ENCODE results near the gene COL4A1. TPM values are rescaled to one million over a fixed set of nuclear protein-coding genes. Genes with fewer than 3 reads are reported as not detected.

Gene COL4A1
- total RNA-seq, 1 experiment from 2014 or later, result 0.10 TPM

DNA sequence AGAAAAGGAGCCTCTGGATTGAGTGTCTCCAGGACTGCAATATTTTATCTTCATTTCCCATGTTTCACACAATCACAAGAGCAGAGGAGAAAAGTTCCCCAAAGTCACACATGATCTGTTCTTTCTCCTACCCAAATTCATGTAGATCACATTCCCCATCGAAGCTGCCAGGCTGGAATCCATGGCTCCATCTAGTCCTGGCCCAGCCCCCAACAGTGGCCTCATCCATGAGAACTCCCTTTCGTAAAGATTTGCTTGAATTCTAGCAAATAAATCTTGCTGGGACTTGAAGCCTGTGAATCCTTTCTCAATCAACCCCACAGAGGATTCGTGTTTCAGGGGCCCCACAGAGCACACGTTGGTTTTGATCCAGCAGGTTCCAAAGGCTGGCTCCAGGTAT is 109.5 kb downstream of the COL4A1 start:
- DNase-seq (ENCODE audit: low spot score), result no peak

DNA sequence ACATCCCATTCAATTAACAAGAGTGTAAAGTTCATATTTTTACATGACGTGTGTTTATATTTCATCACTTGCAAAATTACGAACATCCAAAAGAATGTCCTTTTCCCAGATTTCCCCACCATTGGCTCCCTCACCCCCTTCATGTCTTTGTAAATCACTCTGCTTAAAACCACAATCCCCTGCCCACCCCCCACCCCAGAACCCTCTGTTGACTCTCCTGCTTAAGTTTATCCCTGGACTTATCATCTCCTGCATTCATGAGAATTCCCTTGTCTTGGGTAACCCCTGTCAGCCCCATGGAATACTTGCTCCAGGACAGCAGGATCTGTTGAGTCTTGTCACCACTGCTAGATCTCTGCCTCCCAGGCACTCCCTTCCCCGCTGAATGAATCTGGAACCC is 109.9 kb downstream of the COL4A1 start:
- no peak for DNase-seq (ENCODE audit: low spot score)

DNA sequence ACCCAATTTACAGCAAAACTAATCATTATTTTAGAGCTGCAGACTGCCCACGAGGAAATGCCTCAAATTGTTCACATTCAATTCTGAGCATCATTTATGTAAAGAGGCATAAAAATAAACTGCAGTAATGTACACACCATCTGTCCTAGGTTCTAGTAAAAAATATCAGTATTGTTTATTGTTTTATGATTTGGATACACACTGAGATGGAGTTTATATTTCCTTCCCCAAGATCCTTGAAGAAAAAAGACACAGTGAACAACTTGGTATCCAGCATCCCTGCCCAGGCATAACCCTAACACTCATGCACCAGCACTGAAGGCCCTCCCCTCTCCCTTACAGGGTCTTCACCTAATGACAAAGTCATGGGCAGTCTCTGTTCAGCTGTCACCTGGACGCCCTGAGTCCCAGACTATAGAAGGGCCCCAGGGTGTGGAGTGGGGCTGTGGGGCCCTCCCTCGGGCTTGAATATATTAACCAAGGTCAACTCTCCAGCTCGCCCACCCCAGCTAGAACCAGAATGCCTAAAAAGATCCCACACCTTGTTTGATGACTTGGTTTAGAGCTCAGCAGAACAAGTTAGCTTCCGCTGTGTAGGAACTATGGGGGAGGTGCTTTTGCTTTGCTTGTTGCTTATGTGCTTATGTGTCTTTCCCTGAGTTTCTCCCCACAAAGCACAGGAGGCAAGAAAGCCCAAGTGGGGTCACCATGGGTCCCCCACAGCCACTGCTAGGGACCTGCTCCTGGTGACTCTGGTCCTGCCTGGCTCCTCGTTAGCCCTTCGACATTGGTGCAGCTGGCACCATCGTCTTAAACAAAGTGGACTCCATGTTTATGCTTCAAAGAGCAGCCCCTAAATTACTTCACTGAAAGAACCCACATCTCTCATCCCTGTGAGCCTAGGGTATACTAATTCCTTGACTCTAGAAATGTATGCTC is 111.1 kb downstream of the COL4A1 start:
- no peak for DNase-seq (ENCODE audit: low spot score)

DNA sequence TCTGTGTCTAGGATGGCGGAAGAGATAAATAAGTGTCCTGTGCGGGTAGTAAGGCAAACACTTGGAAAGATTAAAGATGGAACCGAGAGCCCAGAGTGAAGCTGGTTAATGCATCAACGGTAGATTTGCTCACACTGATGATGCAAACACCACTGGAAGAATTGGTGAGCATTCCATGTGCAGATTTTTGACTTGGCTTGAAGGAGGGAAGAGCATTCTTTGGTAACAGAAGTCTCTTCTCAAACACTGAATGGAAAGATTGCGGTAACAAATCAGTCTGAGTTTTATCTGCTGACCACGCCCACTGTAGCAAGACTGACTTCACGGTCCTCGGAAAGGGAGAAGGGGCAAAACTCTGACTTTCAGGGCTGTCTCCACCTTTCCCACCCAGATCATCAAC is 112.5 kb downstream of the COL4A1 start:
- DNase-seq (ENCODE audit: low spot score), result no peak

DNA sequence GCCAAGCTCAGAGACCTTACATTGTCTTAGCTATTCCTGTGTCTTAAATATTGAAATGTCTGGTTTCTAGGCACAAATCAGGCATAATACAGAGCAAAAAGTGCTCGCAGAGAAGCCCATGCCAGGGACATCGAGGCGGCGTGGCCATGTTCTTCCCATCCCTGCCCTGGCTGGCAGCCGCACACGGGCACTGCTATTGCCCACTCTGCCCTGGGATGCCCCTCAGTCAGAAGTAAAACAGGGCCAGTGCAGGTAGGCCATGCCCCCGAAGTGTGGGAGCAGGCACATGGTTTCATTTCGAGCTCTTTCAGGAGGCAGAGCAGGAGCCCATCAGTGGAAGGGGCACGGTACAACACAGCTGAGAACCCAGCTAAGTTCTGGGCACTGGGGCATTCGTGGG is 113.5 kb downstream of the COL4A1 start:
- DNase-seq (ENCODE audit: low spot score), result no peak

DNA sequence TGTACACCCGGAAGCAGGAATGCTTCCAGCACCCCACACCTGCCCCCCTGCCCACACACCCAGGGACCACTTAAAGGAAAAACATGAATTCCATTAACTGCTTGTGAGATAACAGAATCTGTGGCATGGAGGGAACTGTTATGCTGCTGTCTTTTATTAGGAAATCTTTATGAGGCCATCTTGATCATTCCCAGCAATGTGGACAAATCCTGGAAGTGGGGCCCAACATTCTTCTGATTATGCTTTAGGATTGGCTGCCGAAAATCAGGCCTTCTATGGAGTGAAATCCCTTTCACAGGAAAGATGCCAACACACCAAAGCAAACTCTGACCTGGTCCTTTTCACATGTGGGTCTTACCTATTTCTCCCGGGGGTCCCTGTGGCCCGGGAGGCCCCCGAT is 114.5 kb downstream of the COL4A1 start:
- no peak for DNase-seq (ENCODE audit: low spot score)

DNA sequence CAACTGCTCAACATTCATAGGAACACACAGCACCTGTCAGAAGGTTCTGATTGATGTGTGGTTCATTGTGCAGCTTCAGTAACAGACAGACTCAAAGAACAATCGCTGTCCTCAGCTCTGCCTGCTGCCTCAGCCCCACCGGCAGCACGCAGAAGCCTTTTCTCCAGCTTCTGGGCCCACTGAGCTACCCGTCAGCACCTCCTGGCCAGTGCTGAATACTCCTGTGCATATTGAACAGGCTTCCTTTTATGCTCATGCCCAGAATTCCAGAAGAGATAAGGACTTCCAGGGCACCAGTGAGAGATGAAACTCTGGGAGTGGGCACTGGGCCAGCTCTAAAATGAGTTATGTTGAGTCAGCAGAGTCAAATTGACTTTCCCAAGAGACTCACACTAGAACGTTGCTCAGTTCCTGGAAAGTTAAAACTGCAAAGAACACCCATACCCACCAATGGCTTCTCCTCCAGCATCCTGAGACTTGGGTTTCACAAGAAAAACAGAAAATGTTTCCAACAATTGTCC is 119.3 kb downstream of the COL4A1 start:
- no peak for DNase-seq (ENCODE audit: low spot score)

DNA sequence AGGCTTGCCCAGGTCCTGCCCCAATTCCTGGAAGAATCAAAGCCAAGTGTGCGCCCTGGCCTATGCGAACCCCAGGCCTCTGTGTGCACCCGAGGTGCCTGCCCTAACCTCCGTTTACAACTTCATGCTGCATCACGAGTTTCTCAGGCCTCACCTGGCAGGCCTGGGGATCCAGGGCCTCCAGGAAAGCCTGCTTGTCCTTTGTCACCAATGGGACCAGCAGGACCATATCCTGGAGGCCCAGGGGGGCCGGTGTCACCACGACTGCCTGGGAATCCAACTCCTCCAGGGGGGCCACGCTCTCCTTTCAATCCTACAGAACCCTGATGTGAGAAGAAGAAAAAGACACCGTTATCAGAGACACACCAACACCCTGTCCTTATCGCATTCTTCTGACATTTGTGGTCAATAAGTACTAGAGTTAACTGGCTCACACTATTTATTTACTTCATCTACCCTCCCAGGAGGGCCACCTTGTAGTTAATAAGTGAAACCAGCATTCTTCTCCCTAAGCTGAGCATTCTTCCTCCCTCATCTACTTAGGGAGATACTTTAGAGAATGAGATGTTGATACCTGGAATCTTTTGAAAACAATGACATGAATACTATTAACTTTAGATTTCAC is 120.6 kb downstream of the COL4A1 start:
- no peak for DNase-seq (ENCODE audit: low spot score)

DNA sequence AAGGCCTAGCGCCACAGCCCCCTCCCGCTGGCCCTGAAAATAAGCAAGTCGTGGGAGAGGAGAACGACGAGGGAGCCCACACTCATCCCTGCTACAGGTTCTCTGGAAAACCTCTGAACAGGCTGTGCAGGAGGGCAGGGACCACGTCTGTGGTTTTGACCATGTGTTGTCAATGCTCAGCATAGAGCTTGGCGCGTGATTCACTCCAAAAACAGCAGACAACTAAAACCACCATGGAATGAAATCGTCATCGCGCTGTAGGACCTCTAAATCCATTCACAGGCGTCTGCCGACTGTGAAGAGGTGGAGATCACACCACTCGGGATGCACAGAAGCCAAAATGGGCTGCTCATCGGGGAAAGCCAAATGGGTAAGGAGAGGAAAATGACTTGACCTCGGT is 121.3 kb downstream of the COL4A1 start:
- no peak for DNase-seq (ENCODE audit: low spot score)

DNA sequence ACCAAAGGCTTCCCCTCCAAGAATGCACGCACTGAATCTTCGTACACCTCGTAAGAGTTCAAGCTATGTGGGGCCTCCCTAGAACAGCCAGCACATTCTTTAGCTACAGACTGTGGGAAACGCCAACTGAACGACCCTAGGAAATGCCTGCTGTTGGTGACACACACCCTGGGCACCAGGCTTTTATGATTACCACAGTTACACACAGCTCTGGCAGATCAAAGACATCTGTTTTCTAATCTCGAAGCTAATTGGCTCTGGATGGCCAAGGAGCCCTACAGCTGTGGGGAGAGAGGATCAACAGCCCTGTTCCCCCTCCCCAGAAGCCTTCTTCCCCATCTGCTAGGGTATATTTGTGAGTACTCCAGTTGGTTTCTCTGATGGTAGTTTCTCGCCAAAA is 123.0 kb downstream of the COL4A1 start:
- DNase-seq (ENCODE audit: low spot score), result no peak

DNA sequence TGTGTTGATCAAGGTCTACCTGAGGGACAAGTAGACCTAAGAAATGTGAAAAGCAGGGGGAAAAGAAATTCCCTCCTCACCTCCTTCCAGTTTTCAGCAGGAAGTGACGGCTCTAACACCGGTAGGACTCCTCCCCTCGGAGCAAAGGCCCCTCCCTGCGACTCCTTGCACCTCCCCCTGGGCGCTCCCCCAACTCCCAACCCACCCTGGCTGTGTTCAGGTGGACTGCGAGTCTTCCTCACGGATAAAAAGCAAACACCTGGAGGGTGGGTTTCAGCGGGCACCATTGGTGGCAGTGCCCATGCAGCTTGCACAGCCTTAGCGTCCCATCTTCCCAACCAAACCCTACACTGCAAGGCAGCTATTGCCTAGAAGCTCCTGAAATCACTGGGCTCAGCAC is 124.5 kb downstream of the COL4A1 start:
- DNase-seq (ENCODE audit: low spot score), result no peak

DNA sequence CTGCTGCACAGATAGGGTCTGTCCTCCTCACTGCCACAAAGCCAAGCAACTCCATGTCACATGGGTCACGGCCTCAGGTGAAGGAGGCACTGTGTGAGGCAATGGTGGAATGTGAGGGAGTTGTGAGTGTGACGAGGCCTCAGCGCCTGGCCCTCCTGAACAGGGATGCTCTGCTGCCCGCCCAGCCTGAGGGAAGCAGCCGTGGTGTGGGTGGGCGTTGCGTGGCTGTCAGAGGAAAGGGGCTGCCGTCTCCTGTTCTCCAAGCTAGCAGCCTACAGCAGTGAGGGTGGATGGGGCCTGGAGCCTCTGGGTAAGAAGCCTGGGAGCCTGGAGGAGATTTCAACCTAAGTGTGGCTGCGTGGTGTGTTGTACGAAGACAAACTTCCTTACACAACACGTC is 125.0 kb downstream of the COL4A1 start:
- no peak for DNase-seq (ENCODE audit: low spot score)

DNA sequence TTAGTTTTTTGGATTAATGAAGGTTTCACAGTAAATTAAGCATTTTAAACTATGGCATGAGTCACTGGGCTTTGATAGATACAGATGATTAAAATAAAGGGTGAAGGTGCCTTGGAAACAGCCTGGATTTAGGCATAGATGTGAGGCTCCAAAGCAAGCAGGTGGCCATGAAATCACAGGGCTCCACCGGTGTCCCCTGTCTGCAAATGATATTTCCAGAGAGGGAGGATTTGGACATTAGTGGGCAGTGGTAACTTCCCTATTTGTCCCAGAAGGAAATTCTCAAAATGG is 127.2 kb downstream of the COL4A1 start:
- no peak for DNase-seq (ENCODE audit: low spot score)

DNA sequence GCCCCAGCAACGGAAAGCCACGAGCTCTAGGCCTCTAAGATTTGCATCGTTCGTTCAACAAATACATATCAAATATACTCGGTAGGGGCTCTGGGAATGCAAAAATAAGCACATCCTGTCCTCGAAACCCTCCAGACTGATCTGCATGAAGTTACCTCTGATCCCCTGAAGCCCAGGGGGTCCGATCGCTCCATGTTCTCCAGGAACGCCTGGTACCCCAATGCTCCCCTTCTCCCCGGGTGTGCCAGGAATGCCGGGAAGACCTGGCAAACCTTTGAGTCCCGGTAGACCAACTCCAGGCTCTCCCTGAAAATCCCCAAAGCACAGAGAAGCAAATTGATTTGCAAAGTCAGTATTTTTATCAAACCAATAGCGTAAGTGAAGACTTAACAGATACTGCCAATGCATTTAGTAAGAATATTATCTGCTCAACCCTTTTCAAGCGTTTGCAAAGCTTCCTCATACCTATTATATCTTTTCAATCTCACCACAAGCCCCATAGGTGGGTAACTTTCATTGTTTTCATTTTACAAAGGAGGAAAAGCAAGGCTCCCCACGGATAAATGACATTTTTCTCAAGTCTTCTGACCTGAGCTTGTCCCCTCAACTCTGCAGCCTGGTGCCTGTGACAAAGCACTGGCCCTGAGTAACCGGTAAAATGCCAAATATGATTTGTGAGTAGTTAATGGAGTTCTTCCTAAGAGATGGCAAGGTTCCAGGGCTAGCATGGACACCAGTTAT is 127.7 kb downstream of the COL4A1 start:
- peak; percentile 41 for DNase-seq (ENCODE audit: low spot score)

DNA sequence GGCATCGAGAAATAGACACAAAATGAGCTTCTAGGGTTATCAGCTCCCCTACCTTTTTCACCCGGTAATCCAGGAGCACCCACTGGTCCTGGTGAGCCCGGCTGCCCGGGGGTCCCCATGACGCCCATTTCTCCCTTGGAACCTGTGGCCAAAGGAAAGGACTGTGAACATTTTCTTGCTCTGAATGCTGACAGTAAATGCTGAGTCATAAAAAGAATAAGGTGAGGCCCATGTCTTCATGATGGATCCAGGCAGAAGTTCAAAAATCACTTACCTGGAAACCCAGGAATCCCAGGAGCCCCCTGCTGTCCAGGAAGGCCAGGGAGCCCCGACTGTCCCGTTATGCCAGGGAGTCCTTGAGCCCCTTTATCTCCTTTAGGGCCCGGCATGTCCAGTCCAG is 129.2 kb downstream of the COL4A1 start:
- no peak for DNase-seq (ENCODE audit: low spot score)

DNA sequence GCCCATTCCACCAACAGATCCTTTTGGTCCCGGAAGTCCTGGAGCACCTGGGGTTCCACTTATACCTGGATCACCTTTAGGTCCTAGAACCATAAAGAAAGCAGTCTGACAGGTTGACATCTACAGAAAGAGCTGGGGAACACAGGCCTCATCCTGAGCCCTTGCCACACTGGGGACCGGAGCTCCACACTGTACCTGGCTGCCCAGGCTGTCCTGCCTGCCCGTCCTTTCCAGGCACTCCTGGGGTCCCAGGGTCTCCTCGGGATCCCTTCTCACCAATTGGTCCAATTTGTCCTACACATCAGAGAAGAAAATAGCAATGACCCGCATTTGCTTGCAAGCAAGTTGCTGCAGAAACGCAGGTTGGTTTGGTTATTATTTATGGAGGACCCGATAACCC is 130.5 kb downstream of the COL4A1 start:
- no peak for DNase-seq (ENCODE audit: low spot score)

DNA sequence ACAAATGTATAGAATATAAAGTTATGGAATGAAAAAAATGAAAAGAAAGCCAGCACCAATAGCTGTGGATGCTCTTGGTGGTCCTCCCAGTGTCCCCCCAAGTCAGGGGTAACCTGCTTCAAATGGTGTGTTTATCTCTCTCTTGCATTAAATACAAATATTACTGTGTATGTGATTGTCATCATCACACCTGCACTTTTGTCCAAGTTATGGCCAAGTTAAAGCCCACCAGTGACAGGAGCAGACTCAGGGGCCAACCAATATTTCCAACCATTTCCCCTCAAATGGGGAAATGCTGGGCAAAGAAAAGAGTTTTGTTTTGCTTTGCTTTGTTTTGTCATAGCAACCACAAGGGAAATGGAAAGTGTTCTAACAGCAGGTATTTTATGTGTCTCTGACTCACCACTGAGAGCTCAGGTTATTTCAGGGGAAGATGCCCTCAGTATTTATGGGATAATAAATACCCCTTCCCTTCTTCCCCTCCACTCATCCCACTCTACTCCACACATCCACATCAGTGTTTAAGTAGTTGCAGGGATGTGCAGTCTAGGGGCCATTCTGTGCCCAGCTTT is 133.6 kb downstream of the COL4A1 start:
- DNase-seq (ENCODE audit: low spot score), result peak; percentile 22

DNA sequence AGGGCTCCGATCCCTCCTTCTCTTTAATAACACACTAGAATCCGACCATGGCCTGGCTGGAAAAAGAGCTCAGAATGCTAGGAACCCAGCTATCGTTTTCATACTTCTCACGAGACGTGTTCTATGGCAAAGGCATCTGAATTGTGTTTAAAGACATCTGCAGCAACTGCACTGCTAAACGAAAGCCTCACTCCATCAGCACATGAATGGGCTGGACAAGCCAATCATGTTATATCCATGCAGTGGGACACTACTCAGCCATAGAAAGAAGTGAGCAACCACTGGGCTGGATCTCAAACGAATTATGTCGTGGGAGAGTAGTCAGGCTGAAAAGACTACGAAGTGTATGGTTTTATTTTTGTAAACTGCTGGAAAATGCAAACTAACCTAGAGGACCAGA is 136.1 kb downstream of the COL4A1 start:
- DNase-seq (ENCODE audit: low spot score), result no peak

DNA sequence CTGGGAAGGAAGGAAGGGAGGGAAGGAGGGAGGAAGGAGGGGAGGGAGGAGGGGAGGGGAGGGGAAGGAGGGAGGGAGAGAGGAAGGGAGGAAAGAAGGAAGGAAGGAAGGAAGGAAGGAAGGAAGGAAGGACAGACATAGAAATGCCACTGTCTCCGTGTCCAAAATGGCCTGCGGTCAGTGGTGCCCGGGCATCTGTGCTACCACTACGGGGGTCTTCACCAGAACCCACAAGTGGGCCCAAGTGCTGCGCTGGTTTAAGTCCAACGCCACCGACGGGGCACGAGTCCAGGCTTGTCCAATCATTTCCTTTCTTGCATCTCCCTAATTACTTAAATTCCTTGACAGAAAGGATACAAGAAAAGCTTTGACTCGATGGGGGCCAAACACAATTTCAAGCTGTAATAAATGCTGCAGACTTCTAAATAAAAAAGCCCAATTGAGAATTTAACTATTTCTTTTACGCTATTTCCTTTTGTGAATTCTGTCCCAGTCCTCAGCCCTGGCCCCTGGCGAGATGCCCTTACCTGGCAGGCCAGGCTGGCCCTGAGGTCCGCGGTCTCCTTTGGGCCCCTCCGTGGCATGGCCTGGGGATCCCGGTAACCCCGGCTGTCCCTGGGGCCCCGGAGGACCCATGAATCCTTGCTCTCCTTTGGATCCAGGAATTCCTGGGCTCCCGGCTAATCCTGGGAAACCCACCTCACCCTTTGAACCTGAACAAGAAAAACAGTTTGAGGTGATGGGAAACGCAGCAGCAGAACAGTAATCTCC is 136.8 kb downstream of the COL4A1 start:
- no peak for DNase-seq (ENCODE audit: low spot score)

DNA sequence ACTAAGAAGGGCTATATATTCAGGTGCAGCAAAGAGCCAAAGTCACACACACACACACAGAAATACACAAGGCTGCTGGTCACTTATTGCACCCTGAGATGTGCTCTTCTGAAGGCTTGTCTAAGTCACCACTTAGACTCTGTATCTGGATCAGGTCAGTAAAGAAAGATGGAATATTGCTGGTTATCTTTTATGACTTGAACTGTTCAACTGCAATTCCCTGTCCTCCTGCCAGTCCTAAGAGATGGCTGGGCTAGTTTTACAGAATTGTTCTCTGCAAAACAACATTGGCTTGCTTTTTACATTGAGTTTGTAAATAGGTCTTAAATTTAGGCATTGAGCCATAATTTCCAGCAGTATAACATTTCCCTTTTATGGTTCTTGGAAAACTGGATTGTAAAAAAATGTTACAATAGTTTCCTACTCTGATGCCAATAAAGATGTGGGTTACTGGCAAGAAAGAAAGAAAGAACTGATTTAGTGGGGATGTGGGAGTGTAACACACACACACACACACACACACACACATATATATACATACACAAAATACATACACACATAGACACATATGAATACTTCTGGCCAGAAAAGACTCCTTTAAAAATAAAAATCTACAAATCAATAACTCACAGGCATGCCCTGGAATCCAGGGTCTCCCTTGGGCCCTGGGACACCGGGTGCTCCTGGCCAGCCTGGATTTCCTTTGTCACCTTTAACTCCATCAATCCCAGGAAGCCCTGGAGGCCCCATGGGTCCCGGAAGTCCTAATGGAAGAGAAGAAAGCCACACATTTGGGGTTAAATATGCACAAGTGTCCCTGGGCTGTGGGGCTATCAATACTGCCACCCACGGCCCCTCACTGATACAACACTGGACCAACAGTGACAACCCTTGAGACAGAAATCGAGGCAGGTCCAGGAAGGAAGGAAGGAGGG is 137.7 kb downstream of the COL4A1 start:
- no peak for DNase-seq (ENCODE audit: low spot score)
